Epidermal melanocyte (primary cell): ENCODE data around the gene CSTF1.

Experiments
- DNase-seq: peaks from one replicate; pipeline ENCODE4 v3.0.0; 2011; ENCODE audit warnings: low spot score; ENCODE audit not compliant: insufficient read length

CSTF1 gene

GRCh38 chr20:56451056-56451765 is 58.8 kb downstream of the CSTF1 start:
- DNase-seq, result no peak

- no peak for DNase-seq
Observed at GRCh38 chr20:56453352-56453751, 60.9 kb downstream of the CSTF1 start.

GRCh38 chr20:56454754-56455153 is 62.3 kb downstream of the CSTF1 start:
- no peak for DNase-seq
